Activated naive CD8-positive, alpha-beta T cell (primary cell): ENCODE measurements around the gene OR5K1.

Experiments
- H3K27ac Mint-ChIP-seq: one replicate; pipeline ENCODE4 v1.8.0; 2021; ENCODE audit warnings: mixed read lengths
- H3K27me3 Mint-ChIP-seq: one replicate; pipeline ENCODE4 v1.8.0; 2021; ENCODE audit warnings: mixed read lengths
- H3K36me3 Mint-ChIP-seq: one replicate; pipeline ENCODE4 v1.8.0; 2021; ENCODE audit warnings: mixed read lengths
- H3K4me1 Mint-ChIP-seq: one replicate; pipeline ENCODE4 v1.8.0; 2021; ENCODE audit warnings: low read depth, mixed read lengths
- H3K4me3 Mint-ChIP-seq: one replicate; pipeline ENCODE4 v1.8.0; 2021; ENCODE audit warnings: mild to moderate bottlenecking, mixed read lengths
- H3K9me3 Mint-ChIP-seq: one replicate; pipeline ENCODE4 v1.8.0; 2021; ENCODE audit warnings: low read depth, mixed read lengths

The OR5K1 gene

GRCh38 chr3:98500019-98500418 is 37.0 kb downstream of the OR5K1 start:
- H3K36me3 Mint-ChIP-seq: peaks cover 13% of the 10 kb centered on the region
- H3K27me3 Mint-ChIP-seq: no peaks in the 10 kb centered on the region
- H3K4me3 Mint-ChIP-seq: no peak overlapping the region
- H3K9me3 Mint-ChIP-seq: no peaks in the 10 kb centered on the region
- H3K27ac Mint-ChIP-seq: no peak overlapping the region
- peaks cover 10% of the 10 kb centered on the region for H3K4me1 Mint-ChIP-seq

DNA sequence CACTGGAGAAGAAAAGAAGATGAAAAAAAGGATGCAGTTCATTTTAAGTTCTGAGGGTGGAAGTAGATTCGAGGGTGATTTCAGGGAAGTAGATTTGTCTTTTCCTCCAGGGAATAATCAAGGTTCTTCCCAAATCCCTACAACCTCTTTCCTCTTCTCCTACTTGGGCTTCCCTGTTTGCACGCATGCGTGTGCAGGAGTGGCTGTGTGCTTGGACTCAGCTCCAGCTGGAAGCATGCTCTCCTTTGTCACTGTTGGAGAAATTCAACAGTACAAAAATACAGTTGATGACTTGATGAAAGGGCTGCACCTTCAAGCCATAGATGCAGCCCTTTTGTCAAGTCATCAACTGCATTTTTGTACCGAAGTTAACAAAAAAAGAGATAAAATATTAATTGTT is 38.3 kb downstream of the OR5K1 start:
- Mint-ChIP-seq H3K36me3 (peaks cover 17% of the 10 kb centered on the region), H3K4me3 (no peak overlapping the region), H3K9me3 (no peaks in the 10 kb centered on the region), H3K27me3 (no peaks in the 10 kb centered on the region), H3K27ac (no peak overlapping the region), H3K4me1 (peaks cover 10% of the 10 kb centered on the region)

GRCh38 chr3:98501863-98502576 is 39.0 kb downstream of the OR5K1 start:
- H3K27me3 Mint-ChIP-seq: no peaks in the 10 kb centered on the region
- peaks cover 10% of the 10 kb centered on the region for H3K4me1 Mint-ChIP-seq
- no peak overlapping the region for H3K27ac Mint-ChIP-seq

GRCh38 chr3:98504539-98504938 is 41.5 kb downstream of the OR5K1 start:
- Mint-ChIP-seq H3K27ac (no peak overlapping the region), H3K27me3 (no peaks in the 10 kb centered on the region)

More at GRCh38 chr3:98501863-98502576, 39.0 kb downstream of the OR5K1 start:
- H3K36me3 Mint-ChIP-seq: peaks cover 23% of the 10 kb centered on the region
- no peaks in the 10 kb centered on the region for H3K9me3 Mint-ChIP-seq
- H3K4me3 Mint-ChIP-seq: no peak overlapping the region

GRCh38 chr3:98508582-98508981 is 45.6 kb downstream of the OR5K1 start:
- Mint-ChIP-seq H3K9me3 (no peaks in the 10 kb centered on the region), H3K4me3 (no peak overlapping the region), H3K27me3 (no peaks in the 10 kb centered on the region), H3K4me1 (peaks cover 13% of the 10 kb centered on the region), H3K27ac (peak overlapping the region; percentile 2), H3K36me3 (peaks cover 46% of the 10 kb centered on the region)

More at GRCh38 chr3:98504539-98504938, 41.5 kb downstream of the OR5K1 start:
- Mint-ChIP-seq H3K36me3 (peaks cover 38% of the 10 kb centered on the region), H3K4me3 (no peak overlapping the region), H3K9me3 (no peaks in the 10 kb centered on the region), H3K4me1 (peaks cover 17% of the 10 kb centered on the region)

GRCh38 chr3:98512576-98512975 is 49.6 kb downstream of the OR5K1 start:
- Mint-ChIP-seq H3K27me3 (no peaks in the 10 kb centered on the region), H3K36me3 (peaks cover 45% of the 10 kb centered on the region), H3K9me3 (no peaks in the 10 kb centered on the region), H3K27ac (no peak overlapping the region), H3K4me1 (peaks cover 37% of the 10 kb centered on the region), H3K4me3 (no peak overlapping the region)

DNA sequence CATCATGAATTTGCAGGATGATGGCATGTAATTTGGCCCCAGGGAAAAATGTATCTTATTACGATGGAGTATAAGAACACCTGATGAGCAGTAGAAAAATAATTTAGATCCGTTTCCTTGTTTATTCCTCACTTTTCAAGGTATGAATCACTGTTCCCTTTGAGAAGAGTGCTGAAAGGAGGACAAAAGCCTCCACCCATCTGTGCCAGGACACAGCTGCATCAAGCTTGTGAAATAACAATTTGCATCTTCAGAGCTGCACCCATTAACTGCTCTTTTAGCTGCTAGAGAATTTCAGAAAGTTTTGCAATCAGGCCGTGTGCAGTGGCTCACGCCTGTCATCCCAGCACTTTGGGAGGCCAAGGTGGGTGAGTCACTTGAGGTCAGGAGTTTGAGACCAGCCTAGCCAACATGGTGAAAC is 50.1 kb downstream of the OR5K1 start:
- Mint-ChIP-seq H3K27ac (no peak overlapping the region), H3K4me1 (peaks cover 40% of the 10 kb centered on the region), H3K27me3 (no peaks in the 10 kb centered on the region), H3K9me3 (no peaks in the 10 kb centered on the region), H3K36me3 (peaks cover 42% of the 10 kb centered on the region), H3K4me3 (no peak overlapping the region)

GRCh38 chr3:98513736-98514135 is 50.7 kb downstream of the OR5K1 start:
- peaks cover 42% of the 10 kb centered on the region for H3K4me1 Mint-ChIP-seq
- H3K4me3 Mint-ChIP-seq: no peak overlapping the region
- H3K36me3 Mint-ChIP-seq: peaks cover 36% of the 10 kb centered on the region
- H3K27me3 Mint-ChIP-seq: no peaks in the 10 kb centered on the region
- H3K27ac Mint-ChIP-seq: peak overlapping the region; percentile 16
- H3K9me3 Mint-ChIP-seq: no peaks in the 10 kb centered on the region

GRCh38 chr3:98514948-98515347 is 51.9 kb downstream of the OR5K1 start:
- peaks cover 54% of the 10 kb centered on the region for H3K4me1 Mint-ChIP-seq
- H3K4me3 Mint-ChIP-seq: no peak overlapping the region
- no peaks in the 10 kb centered on the region for H3K27me3 Mint-ChIP-seq
- H3K9me3 Mint-ChIP-seq: no peaks in the 10 kb centered on the region
- peaks cover 39% of the 10 kb centered on the region for H3K36me3 Mint-ChIP-seq
- H3K27ac Mint-ChIP-seq: no peak overlapping the region

DNA sequence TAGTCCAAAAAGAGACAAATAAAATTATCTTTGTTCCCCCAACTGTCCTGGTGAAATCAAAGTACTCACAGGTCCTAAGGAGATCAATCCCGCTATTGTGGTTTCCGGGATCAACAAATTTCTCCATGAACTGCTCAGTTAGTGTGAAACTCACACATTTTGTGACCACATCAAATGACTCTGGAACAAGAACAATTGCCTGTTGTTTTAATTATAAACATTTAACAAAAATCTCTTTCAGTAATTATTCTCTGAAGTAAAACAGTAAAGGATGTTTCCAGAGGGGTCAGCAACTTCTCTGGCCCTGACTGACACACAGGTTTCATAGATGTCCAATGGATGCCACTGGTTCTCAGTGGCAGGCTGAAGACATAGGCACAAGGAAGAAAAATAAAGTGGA is 55.8 kb downstream of the OR5K1 start:
- peaks cover 74% of the 10 kb centered on the region for H3K4me1 Mint-ChIP-seq

GRCh38 chr3:98519351-98519750 is 56.4 kb downstream of the OR5K1 start:
- Mint-ChIP-seq H3K4me3 (peak overlapping the region; percentile 95), H3K27me3 (no peaks in the 10 kb centered on the region), H3K36me3 (peaks cover 33% of the 10 kb centered on the region), H3K27ac (peak overlapping the region; percentile 95), H3K4me1 (peaks cover 73% of the 10 kb centered on the region), H3K9me3 (no peaks in the 10 kb centered on the region)

More for the DNA sequence above, 55.8 kb downstream of the OR5K1 start:
- Mint-ChIP-seq H3K9me3 (no peaks in the 10 kb centered on the region), H3K4me3 (peak overlapping the region; percentile 95), H3K27ac (peak overlapping the region; percentile 95), H3K36me3 (peaks cover 34% of the 10 kb centered on the region), H3K27me3 (no peaks in the 10 kb centered on the region)

GRCh38 chr3:98521897-98522543 is 59.0 kb downstream of the OR5K1 start:
- Mint-ChIP-seq H3K36me3 (peaks cover 25% of the 10 kb centered on the region), H3K9me3 (no peaks in the 10 kb centered on the region), H3K4me1 (peaks cover 55% of the 10 kb centered on the region), H3K27me3 (no peaks in the 10 kb centered on the region), H3K4me3 (peak overlapping the region; percentile 95), H3K27ac (peak overlapping the region; percentile 95)
